OCI-M2 (cell line): ENCODE results near the gene DTX1.

Experiments
- DNase-seq: peaks from one replicate; lab custom pipeline; 2025; ENCODE audit not compliant: unreplicated experiment; lab: John Stamatoyannopoulos, UW

Gene DTX1

DNA sequence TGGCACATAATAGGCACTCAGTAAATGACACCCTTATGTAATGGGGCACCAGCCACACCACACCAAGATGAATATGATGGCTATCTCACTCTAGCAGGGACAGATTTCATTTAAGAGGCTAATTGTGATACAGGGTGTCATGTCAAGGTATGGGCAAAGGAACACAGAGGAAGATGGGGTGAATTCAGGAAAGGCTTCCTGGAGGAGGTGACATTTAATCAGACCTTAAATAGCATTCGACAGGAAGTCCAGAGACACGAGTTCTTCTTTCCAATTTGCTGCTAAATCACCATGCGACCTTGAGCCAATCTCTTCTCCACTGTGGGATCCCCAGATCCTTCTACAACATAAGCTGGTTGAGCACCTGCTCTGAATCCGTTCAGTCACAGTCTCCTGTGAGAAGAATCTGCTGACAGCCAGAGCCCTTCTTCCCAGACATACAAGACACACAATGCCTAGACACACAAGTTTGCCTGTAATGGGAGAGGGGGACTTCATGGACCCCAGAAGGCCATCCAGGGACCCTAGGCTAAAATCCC lies 1.5 kb upstream of the DTX1 start:
- DNase-seq = no peak

DNA sequence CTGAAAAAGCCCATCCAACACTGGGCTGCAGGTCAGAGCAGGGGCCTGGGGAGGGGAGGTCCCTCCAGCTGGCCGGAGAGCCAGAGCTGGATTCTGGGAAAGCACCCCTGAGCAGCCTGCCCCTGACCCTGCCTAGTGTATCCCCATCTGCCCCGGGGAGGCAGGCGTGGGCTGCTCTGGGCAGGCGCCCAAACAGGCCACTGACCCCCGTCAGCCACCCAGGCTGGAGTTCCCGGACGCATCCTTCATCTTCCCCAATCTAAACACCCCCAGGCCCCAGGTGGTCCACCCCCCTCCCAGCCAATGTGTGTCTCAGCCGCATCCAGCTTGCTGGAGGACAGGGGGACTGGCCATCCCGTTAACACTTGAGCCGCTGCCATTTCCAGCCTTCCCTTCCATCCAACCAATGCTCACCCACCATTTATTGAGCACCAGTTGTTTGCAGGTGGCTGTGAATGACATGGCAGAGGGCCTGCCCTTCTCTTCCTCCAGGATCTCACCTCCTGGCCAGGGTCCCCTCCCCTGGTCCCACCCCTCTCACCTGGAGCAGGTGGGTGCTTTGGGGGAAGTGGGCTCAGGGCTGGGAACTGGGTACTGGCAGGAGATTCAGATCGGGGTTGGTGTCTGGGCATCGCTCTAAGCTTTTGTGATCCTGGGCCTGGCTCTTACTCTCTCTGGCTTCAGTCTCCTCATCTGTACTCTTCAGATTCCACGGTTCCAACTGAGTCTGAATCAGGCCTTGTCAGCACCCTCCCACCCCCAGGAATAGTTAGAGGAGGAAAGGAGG lies 743 bp upstream of the DTX1 start:
- DNase-seq = no peak

DNA sequence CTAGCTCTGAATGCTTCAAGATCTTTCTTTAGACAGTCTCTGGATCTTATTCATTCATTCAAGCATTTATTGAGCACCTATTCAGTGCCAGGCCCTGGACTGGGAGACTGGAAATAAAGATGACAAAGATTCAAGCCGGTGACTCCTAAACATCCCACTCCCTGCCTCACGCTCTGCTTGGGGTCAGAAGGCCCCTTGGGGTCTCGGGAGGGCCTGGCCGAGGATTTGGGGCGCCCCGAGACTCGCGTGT lies 224 bp upstream of the DTX1 start:
- no peak for DNase-seq

DNA sequence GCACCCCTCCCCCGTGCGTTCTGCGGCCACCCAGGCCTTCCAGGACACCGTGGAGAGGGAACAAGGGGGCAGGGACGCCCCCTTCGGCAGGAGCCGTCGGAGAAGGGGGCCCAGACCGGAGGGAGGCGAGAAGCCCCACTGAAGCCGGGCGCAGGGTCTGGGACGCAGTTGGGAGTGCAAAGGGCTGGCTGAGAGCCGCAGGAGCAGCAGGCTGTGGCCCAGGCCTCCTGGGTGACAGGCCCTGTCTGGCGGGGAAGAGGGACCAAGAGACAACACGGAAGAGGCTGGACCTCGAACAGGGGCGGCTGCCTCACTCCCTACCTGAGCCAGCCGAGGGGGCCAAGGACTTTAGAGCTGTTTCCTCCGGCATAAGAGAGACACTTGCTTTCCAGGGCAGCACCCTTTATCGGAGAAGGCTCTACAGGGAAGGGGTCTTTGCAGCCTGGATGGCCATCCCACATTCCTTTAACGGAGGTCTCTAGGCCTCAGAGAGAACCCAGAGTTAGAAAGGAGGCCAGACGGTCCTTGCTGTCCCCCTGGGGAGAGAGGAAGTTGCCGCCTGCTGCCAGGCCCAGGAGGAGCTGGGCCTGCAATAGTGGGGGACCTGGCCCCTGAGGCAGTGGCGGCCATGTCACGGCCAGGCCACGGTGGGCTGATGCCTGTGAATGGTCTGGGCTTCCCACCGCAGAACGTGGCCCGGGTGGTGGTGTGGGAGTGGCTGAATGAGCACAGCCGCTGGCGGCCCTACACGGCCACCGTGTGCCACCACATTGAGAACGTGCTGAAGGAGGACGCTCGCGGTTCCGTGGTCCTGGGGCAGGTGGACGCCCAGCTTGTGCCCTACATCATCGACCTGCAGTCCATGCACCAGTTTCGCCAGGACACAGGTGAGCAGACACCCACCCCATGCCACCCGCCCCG lies 1.3 kb downstream of the DTX1 start:
- no peak for DNase-seq

DNA sequence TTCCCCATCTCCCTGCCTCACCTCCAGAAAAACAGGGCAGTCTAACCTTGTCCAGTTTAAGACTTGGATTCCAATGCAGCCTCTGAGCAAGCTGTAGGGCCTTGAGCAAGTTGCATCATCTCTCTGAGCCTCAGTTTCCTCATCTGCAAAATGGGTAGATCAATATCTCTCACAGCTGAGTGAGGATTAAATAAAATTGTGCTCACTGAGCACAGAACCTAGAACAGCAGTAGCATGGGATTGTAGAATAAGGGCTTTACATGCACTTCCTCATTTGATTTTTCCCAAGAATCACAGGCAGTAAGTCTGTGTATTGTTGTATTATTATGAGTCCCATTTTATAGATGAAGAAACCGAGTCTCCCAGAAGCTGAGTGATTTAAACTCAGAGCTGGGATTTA lies 2.0 kb downstream of the DTX1 start:
- no peak for DNase-seq

DNA sequence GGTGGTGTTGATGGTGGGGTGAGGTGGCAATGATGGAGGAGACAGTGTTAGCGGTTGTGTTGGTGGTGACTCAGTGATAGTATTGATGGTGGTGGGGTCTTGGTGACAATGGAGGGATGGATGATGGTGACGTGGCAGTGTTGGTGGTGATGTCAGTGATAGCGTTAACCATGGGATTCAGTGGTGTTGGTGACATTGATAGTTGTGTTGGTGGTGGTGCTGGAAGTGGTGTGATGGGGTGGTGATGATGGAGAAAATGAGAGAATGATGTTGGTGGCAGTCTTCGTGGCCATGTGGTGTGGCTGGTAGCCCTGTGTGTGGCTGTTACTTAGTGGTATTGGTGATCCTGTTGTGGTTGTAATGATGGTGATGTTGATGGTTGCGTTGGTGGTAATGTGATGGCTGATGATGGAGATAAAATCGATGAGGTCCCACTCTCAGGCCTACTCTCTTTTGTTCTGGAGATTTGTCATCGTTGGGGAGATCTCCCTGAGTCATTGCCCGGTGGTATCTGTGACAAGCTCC lies 2.6 kb downstream of the DTX1 start:
- no peak for DNase-seq

DNA sequence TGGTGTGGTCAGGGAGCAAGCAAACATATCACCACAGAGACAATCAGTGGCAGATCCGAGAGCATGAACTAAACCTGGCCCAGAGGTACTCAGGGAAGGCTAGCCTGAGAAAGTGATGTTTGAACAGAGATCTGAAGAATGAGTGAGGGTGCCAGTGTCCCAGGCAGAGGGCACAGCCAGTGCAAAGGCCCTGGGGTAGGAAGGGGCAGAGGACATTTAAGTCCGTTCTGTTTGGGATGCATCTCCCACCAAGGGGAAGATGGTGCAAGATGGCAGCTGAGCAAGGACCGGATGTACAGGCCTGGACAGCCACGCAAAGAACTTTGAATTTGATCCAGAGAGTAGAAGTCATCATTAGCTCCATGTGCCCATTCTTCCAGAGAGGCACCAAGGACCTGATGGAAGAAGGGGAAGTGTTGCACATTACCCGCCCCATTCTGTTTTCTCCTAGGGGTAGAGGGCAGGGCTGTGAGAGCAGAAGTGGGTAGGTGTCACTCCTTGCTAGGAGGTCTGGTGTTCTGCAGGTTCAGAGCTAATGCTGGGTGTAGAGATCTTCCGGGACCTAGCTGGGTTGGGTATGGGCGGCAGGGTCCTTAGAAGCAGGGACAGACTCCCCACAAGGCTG lies 3.9 kb downstream of the DTX1 start:
- DNase-seq = no peak

DNA sequence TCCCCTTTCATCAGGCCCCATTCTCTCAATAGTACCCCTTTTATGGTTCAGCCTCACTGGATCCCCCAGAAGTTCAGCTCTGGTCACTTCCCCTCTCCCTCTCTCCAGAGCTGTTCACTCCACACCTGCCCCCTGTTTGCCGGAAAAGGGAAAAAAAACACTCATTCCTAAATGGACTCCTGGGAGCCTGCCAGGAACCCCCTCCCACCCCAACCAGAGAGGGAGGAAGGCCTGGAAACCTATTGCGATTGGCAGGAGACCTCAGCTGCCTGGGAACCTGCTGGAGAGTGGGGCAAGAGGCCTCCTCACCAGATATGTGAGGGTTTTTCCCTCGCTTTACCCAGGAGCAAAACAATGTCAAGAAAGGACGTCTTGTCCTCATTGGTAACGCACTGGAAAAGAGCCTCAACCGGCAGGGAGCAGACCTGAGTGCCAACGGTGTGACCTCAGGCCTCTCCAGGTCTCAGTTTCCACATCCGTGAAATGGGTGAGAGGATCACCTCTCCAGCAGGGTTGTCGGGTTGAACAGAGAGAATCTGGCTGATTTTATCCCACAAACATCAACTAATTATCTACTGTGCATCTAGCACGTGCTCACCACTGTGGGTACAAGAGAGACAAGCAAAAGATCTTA lies 4.6 kb downstream of the DTX1 start:
- no peak for DNase-seq

DNA sequence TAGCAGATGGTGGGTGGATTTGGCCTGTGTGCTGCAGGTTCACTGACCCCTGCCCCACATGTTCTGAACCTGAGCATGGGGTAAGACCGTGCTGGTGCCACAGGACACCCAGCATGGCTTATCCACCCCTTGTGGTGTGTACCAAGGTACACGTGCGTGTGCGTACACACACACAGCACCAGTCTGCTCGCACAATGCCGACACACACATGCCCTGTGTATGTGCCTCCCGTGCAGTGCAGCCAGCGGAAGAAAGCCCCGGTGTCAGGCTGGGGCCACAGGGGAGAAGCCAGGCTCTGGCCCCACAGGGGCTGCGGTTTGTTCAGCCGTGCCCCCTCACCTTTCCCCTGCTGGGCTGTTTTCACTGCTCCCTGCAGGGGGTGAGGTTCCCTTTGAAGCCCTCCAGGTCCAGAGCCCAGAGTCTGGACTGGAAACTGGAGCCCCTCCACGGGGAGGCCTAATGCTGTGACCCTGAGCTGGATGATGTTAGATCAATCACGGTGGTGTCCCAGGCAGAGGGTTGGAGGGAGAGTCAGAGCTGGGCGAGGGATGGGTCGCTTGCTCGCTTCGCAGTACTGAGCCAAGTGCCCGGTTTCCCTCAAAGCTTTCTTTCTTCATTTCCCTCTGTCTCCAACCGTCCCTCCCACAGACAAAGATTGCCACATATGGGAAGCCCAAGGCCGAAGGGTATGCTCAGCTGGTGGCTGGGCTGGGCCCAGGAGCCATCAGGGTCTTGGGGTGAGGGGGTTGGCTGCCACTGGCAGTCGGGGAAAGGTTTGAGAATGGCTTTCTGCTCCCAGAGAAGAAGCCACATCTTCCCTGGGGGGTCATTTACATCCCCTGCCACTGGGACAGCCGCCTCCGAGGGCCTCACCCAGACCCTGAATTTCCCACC lies 6.2 kb downstream of the DTX1 start:
- no peak for DNase-seq

DNA sequence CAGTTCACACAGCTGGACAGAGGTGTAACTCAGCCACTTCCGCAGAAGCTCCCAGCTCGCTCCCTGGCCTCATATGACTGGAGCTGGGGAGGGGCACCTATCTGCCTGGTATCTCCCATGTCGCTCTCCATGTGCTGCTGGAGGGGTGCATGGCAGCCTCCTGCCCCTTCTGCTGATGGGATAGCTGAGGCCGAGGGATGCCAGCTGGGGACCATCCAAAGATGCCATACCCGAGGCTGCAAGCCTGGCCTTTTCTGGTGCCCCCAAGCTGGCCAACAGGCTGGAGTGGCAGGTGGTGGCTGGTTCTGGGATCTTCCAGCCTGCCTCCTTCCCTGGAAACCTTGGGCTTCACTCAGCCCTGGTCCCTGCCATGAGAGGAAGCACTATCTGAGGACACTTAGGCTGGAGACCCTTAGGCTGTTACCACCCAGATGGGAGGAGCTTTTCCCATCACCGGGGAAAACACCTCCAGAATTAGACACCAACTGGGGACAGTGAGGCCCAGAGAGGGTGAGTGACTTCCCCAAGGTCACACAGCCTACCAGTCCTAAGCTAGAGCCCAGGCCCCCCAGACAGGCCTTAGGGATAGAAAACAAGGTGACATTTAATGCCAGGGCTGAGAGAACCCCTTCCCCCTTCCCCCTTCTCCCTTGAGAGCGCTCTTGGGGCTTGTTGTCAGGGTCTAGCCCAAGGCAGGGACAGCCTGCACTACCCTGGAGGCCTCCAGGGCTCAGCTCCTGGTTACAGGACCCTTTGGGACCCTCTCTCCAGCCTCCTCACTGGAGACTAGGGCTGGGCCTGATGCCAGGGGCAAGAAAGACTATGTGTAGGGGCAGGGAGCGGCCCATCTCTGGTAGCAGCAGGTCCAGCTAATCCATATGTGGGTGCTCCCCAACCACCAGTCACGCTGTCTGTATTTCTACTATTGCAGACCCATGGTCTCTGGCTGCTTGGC lies 7.1 kb downstream of the DTX1 start:
- no peak for DNase-seq

DNA sequence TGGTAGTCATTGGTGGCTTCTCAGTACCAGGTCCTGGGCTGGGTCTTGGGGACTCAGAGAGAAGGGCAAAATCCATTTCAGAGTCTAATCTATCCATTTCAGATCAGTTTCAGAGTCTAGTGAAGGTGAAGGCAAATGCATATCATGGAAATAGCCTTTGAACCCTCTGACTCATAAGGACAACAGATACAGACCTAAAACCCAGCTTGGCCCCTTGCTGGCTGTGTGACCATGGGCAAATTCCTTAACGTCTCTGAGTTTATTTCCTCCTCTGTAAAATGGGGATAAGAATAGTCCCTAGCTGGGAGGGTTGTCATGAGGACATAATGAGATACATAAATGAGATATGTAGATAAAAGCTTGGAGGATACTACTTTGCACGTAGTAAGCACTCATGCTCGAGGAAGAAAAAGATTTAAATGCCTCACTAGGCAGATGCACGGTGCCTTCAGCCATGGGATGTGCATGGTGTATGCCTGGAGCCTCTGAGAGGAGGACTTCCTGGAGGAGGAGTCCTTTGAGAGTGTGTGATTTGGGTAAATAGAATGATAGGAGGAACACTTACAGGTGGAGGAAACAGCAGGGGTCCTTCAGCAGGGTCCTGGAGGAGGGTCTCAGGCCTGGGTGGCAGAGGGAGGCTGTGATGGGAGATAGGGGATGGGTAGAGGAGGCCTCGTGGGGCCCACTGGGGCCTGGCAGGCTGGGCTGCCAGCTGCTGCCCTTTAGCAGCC lies 8.0 kb downstream of the DTX1 start:
- DNase-seq = no peak

DNA sequence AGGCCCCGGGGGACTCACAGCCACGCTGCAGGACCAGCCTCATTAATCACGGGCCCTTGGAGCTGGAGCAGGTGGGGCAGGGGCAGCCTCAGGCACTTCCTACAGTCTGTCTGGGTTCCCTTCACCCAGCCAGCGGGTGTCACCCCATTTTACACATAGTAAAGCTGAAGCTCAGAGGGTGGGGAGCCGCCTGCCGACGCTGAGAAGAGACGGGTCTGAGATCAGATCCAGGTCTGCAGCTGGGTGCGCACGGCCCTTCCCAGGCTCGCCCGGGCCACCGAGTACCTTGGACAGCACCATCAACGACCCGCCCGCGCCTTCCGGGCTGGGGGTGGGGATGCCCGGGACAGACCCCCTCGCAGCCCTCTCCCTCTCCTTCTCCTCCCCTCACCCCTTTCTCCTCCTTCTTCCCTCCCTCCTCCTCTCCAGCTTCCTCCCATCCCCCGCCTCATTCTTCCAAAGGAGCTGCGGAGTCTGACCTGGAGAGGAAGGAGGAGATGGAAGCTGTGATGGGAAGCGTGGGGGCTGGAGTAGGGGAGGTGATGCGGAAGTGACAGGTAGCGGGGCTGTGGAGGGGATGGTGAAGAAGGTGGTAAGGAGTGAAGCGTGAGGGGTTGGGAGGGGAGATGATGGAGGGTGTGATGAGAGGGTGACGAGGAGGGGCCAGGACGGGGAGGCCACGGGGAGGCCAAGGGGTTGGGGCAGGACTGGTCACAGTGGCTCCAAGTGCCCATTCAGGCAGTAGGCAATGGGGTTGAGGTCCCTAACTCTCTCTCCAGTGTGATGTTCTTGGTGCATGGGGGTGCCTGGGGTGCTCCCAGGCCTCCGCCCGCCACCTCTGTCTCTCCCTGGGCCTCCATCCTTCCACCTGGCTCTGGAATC lies 8.8 kb downstream of the DTX1 start:
- no peak for DNase-seq

DNA sequence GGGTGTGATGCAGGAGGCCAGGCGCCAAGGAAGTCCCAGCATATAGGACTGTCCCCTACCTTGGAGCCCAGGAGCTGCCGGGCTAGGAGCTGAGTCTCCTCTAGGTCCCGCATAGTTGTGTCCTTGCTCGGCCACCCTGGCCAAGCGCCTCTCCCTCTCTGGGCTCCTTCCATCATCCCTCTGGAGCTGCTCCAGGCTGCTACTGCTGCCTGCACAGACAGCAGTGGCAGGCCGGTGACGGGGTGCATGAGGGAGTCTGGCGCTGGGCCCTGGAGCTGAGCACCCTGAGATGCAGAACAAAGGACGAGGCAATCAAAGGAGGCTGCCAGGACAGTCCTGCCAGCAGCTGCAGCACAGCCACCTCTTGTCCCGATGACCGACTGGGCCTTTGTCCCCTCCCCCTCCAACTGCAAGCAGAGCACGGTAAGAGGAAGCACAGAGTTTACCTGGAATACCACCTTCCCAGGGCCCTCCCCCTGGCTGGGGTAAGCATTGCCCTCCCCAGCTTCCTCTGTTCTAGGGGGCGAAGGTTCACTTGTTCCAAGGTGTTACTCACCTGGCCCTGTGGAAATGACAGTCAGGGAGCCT lies 10.4 kb downstream of the DTX1 start:
- no peak for DNase-seq

DNA sequence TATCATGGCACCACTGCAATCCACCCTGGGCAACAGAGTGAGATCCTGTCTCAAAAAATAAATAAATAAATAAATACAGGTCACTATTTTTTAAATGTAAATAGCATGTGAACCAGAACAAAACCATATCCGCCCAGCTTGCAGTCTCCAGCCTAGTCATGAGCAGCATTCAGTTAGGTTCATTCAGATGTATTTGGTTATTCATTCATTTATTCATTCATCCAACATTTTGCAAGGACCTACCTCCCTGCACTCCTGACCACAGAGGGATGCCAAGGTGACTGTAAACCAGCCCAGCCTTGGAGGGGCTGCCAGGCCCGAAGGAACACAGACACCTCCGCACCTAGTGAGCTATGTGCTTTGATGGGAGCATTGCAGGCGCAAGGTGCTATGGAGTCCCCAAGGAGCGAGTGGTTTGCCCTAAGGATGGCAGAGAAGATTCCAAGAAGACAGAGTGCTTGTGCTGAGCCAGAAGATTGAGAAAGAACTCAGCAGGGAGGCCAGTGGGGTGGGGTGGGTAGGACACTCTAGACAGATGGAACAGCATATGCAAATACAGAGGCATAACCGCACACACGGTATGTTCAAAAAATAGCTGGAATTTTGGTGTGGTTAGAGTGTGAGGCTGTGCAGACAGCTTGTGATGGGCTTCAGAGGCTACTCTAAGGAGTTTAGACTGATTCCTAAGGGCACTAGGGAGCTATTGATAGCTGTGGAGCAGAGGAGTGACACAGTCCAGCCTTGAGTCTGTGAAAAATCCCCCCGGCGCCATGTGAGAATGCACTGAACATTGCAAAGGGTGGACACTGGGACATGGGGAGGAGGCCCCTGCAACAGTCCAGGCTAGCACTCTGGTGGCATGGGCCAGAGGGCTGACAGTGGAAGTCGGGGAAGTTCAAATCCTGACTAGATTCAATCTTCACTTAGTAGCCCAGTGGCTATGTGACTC lies 11.7 kb downstream of the DTX1 start:
- no peak for DNase-seq

DNA sequence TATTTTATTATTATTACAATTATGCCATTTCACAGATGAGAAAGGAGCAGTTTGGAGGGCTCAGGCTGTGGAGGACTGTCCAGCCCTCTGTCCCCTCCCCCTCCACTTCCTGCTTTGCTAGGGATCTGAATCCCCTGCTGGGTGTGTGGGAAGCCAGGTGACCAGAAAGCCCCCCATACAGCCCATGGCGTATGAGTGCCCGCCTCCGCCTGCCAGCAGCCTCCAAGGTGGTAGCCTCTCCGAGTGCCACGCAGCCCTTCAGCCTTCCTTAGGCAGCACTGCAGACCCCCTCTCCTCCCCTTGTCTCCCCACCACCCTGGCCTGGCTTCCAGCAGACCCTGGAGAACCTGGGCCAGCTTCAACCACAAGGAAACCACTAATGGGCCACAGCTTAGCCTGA lies 12.6 kb downstream of the DTX1 start:
- DNase-seq = no peak

DNA sequence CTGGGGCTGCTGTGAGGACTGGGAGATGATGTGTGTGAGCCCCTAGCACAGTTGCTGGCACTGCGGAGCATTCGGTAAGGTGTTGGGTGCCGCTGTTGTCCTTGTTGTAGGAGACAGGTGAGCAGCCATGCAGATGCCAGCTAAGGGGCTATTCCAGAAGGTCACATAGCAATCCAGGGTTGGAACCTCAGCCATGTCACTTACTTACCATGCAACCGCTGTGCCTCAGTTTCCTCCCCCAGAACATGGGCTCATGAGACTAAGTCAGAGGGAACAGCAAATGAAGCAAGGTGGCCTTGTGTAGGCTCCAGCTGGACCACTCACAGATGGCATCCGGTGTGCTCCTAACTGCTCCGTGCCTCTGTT lies 13.2 kb downstream of the DTX1 start:
- DNase-seq = no peak
